Measurements from ENCODE around the gene RIOK1.

GRCh38 chr6:7425808-7426190, 36.2 kb downstream of the RIOK1 start:
- TF ChIP-seq POLR2AphosphoS5 (IDR thresholded peaks at IDR 0.05; ENCODE audit: low read depth, low read length) (no peak), POLR2A (IDR thresholded peaks at IDR 0.05; ENCODE audit: low read depth, low read length) (no peak), TAF1 (IDR thresholded peaks at IDR 0.05; ENCODE audit: low read depth, low read length) (no peak), SPI1 (IDR thresholded peaks at IDR 0.05; ENCODE audit: low read depth, low read length) (no peak), POU2F2 (IDR thresholded peaks at IDR 0.05; ENCODE audit: low read depth, low read length) (no peak)

Data from GM12891 (cell line).